IgD-negative memory B cell (primary cell): ENCODE measurements around the gene PLA2G6. TPM values are rescaled to one million over a fixed set of nuclear protein-coding genes. Genes with fewer than 3 reads are reported as not detected.

Experiments used
- H3K27ac Mint-ChIP-seq, 3 donors: one replicate each; pipeline ENCODE4 v1.8.0; 2020 to 2022; ENCODE audit warnings: mild to moderate bottlenecking in 3 of 3, mixed read lengths in 3 of 3, moderate library complexity in 1 of 3
- H3K27me3 Mint-ChIP-seq: one replicate; pipeline ENCODE4 v1.8.0; 2021; ENCODE audit warnings: mixed read lengths
- H3K36me3 Mint-ChIP-seq: one replicate; pipeline ENCODE4 v1.8.0; 2020; ENCODE audit warnings: mild to moderate bottlenecking, mixed read lengths
- H3K4me1 Mint-ChIP-seq, 3 donors: one replicate each; pipeline ENCODE4 v1.8.0; 2020 to 2022; ENCODE audit warnings: mixed read lengths in 3 of 3, mild to moderate bottlenecking in 1 of 3
- H3K4me3 Mint-ChIP-seq, 4 donors: one replicate each; pipeline ENCODE4 v1.8.0; 2020 to 2022; ENCODE audit warnings: mild to moderate bottlenecking in 4 of 4, mixed read lengths in 4 of 4, moderate library complexity in 3 of 4
- H3K9me3 Mint-ChIP-seq, 3 donors: one replicate each; pipeline ENCODE4 v1.8.0; 2020 to 2021; ENCODE audit warnings: mixed read lengths in 3 of 3, mild to moderate bottlenecking in 1 of 3
- polyA plus RNA-seq: library from polyadenylated mRNA; unstranded; fragments of 300-500 nt; fragmentation: Illumina TruSeq; gene quantifications from one replicate; pipeline ENCODE4 v1.2.3, GENCODE V29; 2021

The PLA2G6 gene, protein sequence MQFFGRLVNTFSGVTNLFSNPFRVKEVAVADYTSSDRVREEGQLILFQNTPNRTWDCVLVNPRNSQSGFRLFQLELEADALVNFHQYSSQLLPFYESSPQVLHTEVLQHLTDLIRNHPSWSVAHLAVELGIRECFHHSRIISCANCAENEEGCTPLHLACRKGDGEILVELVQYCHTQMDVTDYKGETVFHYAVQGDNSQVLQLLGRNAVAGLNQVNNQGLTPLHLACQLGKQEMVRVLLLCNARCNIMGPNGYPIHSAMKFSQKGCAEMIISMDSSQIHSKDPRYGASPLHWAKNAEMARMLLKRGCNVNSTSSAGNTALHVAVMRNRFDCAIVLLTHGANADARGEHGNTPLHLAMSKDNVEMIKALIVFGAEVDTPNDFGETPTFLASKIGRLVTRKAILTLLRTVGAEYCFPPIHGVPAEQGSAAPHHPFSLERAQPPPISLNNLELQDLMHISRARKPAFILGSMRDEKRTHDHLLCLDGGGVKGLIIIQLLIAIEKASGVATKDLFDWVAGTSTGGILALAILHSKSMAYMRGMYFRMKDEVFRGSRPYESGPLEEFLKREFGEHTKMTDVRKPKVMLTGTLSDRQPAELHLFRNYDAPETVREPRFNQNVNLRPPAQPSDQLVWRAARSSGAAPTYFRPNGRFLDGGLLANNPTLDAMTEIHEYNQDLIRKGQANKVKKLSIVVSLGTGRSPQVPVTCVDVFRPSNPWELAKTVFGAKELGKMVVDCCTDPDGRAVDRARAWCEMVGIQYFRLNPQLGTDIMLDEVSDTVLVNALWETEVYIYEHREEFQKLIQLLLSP
- 3.0 TPM for polyA plus RNA-seq

DNA sequence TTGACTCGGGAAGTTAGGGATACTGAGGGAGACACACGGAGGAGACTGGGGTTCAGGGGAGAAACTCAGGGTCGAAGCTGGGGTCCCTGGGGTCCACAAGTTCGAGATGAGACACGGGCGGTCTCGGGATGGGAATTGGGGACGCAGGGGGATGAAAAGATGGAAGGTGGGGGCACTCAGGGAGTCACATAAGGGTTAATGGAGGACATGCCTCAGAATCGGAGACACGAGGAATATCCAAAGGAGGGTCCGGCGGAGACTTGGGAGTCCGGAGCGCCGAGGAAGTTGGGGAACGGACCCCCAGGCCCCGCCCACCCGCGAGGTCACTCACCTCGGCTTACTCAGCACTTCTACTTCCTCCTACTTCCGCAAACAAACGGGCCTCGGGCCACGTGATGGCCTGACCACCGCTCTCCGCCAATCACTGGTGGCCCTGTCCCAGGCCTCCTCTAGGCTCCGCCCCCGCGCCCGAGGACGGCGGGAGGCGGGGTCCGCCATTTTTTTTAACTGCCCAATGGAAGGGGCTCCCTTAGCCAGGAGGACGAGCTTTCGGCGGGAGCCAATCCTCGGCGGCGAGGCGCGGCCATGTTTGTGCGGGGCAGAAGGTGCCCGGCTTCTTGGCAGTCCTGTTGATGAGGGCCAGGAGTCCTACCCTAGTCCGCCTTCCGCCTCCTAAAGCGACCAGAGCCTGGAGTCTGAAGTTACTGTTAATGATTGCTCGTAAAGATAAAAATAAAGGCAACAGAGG, at the start of gene PLA2G6:
TSS of gene PLA2G6 (minus strand) at position 378 of the 748 bp plus-strand sequence. CDS start 12,404 bp downstream, outside the sequence.
- H3K36me3 Mint-ChIP-seq: no peaks in the 10 kb centered on the region
- no peaks in the 10 kb centered on the region for H3K9me3 Mint-ChIP-seq
- H3K4me1 Mint-ChIP-seq: peaks cover 23 to 33% (median 30%) of the 10 kb centered on the region in 3 donors
- peak within 1 kb of the TSS; percentile 85 to 97 (median 92) for H3K4me3 Mint-ChIP-seq
- peaks cover 7% of the 10 kb centered on the region for H3K27me3 Mint-ChIP-seq
- H3K27ac Mint-ChIP-seq: peak within 1 kb of the TSS; percentile 88 to 93 (median 91)

DNA sequence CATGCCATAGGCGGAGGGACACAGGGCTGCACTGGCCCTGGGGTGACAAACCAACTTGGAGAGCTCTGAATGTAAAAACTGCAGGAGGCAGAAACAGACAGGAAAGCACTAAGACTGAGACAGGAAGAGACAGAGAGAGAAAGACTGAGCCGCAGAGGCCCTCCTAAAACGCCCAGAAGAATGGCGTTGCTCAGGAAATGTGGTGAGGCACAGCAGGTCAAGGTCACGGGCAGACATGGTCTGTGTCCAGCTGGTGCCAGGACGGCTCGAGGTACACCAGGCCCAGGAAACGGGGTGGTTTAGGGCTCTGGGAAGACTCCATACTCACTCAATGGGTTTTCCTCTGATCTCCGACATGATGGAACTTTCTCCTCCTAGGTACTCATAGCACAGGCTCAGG, 49.3 kb upstream of the PLA2G6 start:
- Mint-ChIP-seq H3K9me3 (no peaks in the 10 kb centered on the region), H3K27ac (no peak overlapping the region), H3K4me3 (no peak overlapping the region), H3K36me3 (peaks cover 5% of the 10 kb centered on the region), H3K4me1 (peaks cover 0 to 2% (median 0%) of the 10 kb centered on the region in 3 donors), H3K27me3 (no peaks in the 10 kb centered on the region)

DNA sequence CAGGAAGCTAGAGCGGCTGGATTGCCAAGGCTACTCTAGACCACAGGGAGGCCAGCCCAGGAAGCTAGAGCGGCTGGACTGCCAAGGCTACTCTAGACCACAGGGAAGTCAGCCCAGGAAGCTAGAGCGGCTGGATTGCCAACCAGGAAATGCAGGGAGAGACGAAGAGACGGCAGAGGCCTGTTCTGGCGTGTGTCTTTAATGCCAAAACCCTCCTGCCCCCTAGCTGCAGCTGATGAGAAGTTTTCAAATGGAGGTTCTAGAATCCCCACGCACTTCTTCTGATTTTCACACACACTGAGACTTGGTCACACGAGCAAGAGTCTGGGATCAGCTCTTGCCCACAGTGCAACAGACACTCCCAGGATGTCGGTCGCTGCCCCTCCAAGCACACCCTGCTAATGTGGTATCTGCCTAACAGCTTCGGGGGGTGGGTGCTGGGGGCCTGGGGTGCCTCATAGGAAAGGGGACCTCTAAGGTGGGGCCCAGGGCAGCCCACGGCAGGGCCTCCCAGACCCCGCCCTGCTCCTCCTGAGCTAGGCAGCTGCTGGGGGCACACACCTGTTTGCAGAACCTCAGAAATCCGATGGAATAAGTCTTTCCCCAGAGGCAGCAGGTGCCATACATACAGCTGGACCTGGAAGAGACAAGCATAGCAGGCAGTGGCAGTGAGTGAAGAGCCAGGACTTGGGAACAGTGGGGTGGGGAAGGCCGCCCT, 48.6 kb upstream of the PLA2G6 start:
- Mint-ChIP-seq H3K27me3 (no peaks in the 10 kb centered on the region), H3K36me3 (peaks cover 5% of the 10 kb centered on the region), H3K4me1 (peaks cover 0 to 2% (median 0%) of the 10 kb centered on the region in 3 donors), H3K4me3 (no peak overlapping the region), H3K27ac (no peak overlapping the region), H3K9me3 (no peaks in the 10 kb centered on the region)

DNA sequence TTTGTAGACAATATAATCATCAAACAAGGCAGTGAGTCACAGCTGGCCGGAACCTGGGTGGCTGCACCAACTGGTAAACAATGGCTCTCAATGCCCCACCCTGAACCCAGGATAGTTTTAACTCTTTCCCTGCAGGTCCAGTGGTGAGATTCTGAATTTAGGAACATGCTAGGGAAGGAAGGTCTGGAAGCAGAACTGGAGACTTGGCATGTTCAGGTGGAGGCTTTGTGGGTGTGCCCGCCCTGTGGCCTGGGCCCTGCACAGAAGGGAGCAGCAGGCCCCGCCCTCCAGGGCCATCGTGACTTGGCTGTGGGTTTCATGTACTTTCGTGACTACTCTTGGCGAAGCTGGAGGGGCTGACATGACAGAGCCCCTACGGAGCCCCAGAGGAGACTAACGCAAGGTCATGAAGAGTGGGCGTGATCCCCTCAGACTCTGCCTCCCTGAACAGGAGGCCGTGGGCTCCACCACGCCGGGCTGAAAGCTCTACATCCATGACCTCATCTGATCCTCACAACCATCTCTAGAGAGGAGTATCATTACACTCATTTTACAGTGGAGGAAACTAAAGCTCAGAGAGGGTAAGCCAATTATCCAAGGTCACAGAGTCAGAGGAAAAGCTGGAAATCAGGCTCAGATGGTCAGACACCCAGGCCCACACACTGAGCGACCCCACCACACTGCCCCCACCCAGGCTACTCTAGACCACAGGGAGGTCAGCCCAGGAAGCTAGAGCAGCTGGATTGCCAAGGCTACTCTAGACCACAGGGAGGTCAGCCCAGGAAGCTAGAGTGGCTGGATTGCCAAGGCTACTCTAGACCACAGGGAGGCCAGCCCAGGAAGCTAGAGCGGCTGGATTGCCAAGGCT, 47.5 kb upstream of the PLA2G6 start:
- Mint-ChIP-seq H3K27me3 (no peaks in the 10 kb centered on the region), H3K4me1 (peaks cover 0 to 2% (median 0%) of the 10 kb centered on the region in 3 donors), H3K4me3 (peak overlapping the region in 1 of 4 donors; percentile 43), H3K27ac (peak overlapping the region in 1 of 3 donors; percentile 9), H3K9me3 (no peaks in the 10 kb centered on the region), H3K36me3 (peaks cover 5% of the 10 kb centered on the region)

DNA sequence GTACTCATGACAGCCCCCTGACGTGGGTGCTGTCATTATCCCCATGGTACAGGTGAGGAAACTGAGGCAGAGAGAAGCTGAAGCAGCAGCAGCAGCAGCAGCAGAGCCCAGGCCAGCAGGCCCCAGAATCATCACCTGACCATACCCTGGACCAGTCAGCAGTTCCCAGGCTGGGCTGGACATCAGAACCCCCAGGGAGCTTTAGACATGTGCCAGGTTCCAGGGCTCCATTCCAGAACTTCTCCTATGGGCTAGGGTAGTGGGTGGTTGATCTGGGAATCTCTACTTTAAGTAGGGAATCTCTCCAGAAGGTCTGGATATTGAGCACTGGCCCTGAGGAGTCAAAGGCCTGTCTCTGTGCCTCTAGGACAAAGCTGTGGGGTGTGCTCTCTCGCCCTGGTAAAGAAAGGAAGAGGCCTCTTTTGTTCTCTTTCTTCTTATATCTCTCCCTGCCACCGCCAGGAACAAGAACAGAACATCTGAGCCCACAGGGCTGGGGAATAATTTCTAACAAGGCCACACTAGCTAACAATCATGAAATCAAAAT, 46.8 kb upstream of the PLA2G6 start:
- no peak overlapping the region for H3K27ac Mint-ChIP-seq
- H3K36me3 Mint-ChIP-seq: peaks cover 5% of the 10 kb centered on the region
- peak overlapping the region in 1 of 4 donors; percentile 43 for H3K4me3 Mint-ChIP-seq
- peaks cover 0 to 2% (median 0%) of the 10 kb centered on the region in 3 donors for H3K4me1 Mint-ChIP-seq
- no peaks in the 10 kb centered on the region for H3K27me3 Mint-ChIP-seq
- no peaks in the 10 kb centered on the region for H3K9me3 Mint-ChIP-seq

DNA sequence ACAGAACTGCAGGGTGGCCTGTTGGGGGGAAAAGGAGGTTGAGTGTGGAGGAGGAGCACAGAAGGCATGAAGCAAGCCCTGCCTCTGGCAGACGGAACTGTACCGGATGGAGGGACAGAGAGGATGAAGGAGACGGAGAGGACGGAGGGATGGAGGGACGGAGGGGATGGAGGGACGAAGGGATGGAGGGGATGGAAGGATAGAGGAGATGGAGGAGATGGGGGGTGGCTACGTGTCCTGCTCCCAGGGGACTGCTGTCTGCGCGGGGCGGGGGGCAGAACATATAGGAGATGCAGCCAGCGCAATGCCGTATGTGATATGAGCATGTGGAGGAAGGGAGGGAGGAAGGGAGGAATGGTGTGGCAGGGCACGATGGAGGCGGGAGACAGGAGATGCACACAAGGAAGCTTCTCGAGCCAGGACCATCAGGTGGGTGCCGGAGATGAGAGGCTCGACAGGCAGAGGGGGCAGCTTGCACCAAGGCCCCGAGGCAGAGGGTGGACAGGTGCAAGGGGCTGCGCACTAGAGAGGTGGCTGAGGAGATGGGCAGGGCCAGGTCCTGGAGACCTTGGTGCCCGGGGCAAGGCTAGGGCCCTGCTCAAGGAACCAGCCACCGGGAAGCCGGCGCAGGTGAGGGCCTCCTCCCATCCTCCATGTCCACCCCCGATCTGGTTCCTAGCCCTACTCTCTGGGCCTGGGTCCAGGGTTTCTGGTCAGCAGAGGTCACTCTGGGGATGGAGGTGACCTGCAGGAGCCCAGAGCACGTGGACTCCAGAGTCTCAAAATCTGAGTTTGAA, 45.4 kb upstream of the PLA2G6 start:
- no peaks in the 10 kb centered on the region for H3K9me3 Mint-ChIP-seq
- peaks cover 3% of the 10 kb centered on the region for H3K36me3 Mint-ChIP-seq
- no peak overlapping the region for H3K27ac Mint-ChIP-seq
- peaks cover 0 to 2% (median 0%) of the 10 kb centered on the region in 3 donors for H3K4me1 Mint-ChIP-seq
- no peaks in the 10 kb centered on the region for H3K27me3 Mint-ChIP-seq
- H3K4me3 Mint-ChIP-seq: no peak overlapping the region

DNA sequence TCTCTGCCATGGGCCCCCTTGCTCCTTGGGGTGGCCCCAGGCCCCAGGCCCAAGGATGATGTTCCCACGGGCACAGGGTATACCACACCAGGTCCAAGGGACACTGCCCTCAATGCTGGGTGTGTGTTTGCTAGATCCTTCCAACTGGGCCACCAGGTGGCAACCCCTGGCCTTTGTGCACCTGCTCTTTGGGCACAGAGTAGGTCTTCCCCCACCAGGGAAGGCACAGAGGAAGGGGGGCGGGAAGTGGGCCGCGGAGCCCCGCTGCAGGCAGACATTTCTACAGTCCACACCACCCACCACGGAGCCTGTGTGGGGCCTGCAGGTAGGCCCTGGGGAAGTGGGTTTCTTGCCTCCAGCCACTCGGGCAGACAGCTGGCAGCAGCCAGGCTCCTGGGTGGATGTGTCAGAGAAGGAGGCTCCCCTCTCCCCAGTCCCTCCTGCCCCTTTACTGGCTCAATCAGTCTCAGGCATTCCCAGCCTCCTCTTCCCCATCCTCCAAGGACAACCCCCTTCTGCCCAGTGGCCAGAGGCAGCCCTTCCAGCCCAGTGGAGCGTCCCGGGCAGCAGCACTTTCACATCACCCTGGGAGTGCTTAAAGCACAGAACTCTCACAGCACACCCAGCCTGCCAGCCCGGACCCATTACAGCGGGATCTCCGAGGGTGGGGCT, 41.8 kb upstream of the PLA2G6 start:
- no peak overlapping the region for H3K27ac Mint-ChIP-seq
- H3K36me3 Mint-ChIP-seq: no peaks in the 10 kb centered on the region
- H3K4me3 Mint-ChIP-seq: no peak overlapping the region
- peaks cover 0 to 1% (median 0%) of the 10 kb centered on the region in 3 donors for H3K4me1 Mint-ChIP-seq
- H3K27me3 Mint-ChIP-seq: no peaks in the 10 kb centered on the region
- H3K9me3 Mint-ChIP-seq: no peaks in the 10 kb centered on the region

DNA sequence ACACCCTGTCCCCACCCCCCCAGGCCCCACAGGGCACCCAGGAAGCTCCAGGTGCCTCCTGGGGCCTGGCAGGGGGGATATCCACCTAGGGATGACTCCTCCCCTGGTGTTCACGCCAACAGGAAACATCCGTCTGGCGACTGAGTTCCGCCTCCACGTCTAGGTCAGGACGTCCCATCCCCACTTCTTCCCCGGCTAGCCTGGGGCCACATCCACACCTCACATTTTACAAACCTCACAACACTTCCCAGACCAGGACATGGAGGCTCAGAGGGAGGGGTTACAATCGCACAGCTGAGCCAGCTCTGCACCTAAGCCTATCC, 41.1 kb upstream of the PLA2G6 start:
- H3K27ac Mint-ChIP-seq: no peak overlapping the region
- no peaks in the 10 kb centered on the region for H3K27me3 Mint-ChIP-seq
- no peak overlapping the region for H3K4me3 Mint-ChIP-seq
- no peaks in the 10 kb centered on the region for H3K36me3 Mint-ChIP-seq
- H3K9me3 Mint-ChIP-seq: no peaks in the 10 kb centered on the region
- H3K4me1 Mint-ChIP-seq: peaks cover 0 to 3% (median 0%) of the 10 kb centered on the region in 3 donors

DNA sequence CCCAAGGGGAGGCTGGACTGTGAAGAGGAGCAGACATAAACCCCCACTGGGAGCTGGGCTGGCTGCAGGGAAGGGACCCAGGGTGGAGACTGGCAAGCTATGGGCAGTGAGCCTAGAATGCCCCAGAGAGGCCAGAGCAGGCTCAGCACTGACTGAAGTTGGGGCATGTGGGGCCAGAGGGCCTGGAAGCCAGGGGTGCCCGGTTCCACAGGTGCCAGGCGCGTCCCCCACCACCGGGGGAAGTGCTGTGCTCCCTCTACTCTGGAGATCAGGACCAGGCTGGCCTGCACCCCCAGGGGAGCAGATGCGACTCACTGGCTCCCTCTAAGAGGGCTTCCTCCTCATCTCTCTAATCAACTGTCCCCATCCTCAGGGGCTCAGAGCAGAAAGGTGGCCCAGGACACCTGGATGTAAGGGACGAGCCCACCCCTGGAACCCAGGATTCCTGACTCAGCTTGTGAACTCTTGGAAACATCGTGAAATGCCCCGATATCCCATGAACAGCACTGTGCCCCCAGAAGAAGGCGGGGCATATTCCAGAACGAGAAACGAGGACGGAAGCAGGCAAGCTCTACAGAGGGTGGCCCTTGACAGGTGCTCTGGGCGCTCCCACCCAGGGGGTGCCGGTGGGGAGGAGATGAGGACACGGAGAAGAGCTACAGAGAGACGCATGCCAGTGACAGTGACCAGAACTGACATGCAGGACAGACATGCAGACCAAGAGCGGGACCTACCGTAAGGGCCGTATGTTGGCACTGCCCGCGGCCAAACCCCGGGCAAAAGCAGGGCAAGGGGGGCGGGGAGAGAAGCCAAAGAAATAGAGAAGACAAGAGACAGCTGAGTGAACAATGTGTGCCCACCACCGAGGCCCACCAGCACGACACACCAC, 40.5 kb upstream of the PLA2G6 start:
- peaks cover 0 to 3% (median 0%) of the 10 kb centered on the region in 3 donors for H3K4me1 Mint-ChIP-seq
- H3K36me3 Mint-ChIP-seq: no peaks in the 10 kb centered on the region
- no peak overlapping the region for H3K4me3 Mint-ChIP-seq
- H3K27me3 Mint-ChIP-seq: no peaks in the 10 kb centered on the region
- H3K27ac Mint-ChIP-seq: no peak overlapping the region
- no peaks in the 10 kb centered on the region for H3K9me3 Mint-ChIP-seq

DNA sequence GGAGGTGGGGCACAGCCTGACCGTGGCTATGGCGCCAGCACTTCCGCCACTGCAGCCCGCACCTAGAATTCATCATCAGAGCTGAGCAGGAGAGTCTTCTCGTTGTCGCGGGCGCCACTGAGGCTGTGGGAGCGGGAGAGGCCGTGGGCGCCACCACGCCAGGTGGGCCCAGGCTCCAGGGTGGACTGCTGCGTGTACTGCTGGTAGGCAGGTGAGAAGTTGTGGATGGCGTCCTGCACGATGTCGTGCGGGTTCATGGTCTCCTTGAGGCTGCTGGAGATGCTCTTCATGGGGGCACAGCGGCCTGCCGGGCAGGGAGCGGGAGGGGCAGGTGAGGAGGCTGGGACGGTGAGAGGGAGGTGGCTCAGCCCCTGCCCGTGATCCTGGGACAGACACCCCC, 39.8 kb upstream of the PLA2G6 start:
- H3K36me3 Mint-ChIP-seq: no peaks in the 10 kb centered on the region
- H3K9me3 Mint-ChIP-seq: no peaks in the 10 kb centered on the region
- no peak overlapping the region for H3K4me3 Mint-ChIP-seq
- H3K27ac Mint-ChIP-seq: peak overlapping the region in 1 of 3 donors; percentile 23
- no peaks in the 10 kb centered on the region for H3K27me3 Mint-ChIP-seq
- peaks cover 0 to 3% (median 0%) of the 10 kb centered on the region in 3 donors for H3K4me1 Mint-ChIP-seq

DNA sequence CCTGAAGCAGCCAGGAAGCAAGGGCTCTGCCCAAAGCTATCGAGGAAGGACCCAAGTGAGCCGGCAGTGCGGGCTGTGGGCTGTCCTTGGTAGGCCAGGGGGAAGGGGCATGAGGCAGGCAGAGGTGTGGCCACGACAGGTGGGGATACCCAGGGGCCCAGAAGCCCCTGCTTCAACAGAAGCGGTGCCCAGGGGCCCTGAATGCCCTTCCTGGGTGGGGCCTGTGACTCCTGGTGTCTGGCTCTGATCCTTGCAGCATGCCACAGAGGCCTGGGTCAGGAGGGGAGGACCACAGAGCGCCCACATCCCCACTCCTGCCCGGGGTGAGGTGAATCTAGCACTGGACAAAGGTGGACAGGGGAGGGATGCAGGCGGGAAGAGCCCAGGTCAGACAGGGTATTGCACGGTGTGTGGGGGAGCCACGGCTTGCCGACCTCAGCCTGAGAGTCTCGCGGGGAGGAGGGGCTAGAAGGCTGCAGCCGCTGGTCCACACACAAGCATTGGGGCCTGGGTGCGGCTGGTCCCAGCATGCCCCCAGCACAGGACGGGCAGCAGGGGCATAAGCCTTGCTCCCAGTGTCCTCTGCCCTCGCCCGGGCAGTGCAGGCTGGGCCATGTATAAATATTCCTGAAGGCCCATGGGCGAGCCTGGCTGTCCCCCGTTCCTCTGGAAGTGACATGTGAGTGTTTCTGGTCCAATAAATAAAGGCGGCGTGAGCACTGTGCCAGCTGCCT, 39.2 kb upstream of the PLA2G6 start:
- no peaks in the 10 kb centered on the region for H3K36me3 Mint-ChIP-seq
- peak overlapping the region in 1 of 3 donors; percentile 23 for H3K27ac Mint-ChIP-seq
- H3K4me1 Mint-ChIP-seq: peaks cover 0 to 3% (median 0%) of the 10 kb centered on the region in 3 donors
- H3K27me3 Mint-ChIP-seq: no peaks in the 10 kb centered on the region
- no peak overlapping the region for H3K4me3 Mint-ChIP-seq
- no peaks in the 10 kb centered on the region for H3K9me3 Mint-ChIP-seq
